NCI-H2196 (cell line): ENCODE measurements around the gene VPS13C.
"Not testable (repeated sequence)": the region's sequence is repeated elsewhere in the genome, so short reads cannot be mapped to it uniquely, and the experiment has no call there.

Source experiments
- DNase-seq: peaks from one replicate; lab custom pipeline; 2025; ENCODE audit not compliant: unreplicated experiment; lab: John Stamatoyannopoulos, UW

Gene VPS13C

GRCh38 chr15:62071711-62072308 is 11.6 kb upstream of the VPS13C start:
- peak; percentile 45 for DNase-seq

DNA sequence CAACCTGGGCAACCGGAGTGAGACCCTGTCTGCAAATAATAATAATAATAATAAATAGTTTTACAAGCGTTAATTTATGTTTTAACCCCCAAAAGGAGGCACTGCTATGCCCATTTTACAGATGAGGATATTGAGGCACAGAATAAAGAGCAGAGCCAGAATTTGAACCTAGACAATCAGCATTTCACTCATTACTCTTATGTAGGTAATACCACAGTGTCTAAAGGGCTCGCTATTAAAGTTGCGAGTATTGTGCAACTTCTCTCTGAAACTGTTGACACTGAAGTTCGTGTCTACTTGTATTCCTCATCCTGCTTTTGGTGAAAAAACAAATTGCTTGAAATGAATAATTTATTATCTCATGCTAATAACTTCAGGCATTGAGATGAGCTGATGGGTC is 9.3 kb upstream of the VPS13C start:
- no peak for DNase-seq

GRCh38 chr15:62068810-62069167 is 8.5 kb upstream of the VPS13C start:
- no peak for DNase-seq

- DNase-seq = peak; percentile 43
Measured at GRCh38 chr15:62068071-62068809, 8.0 kb upstream of the VPS13C start.

DNA sequence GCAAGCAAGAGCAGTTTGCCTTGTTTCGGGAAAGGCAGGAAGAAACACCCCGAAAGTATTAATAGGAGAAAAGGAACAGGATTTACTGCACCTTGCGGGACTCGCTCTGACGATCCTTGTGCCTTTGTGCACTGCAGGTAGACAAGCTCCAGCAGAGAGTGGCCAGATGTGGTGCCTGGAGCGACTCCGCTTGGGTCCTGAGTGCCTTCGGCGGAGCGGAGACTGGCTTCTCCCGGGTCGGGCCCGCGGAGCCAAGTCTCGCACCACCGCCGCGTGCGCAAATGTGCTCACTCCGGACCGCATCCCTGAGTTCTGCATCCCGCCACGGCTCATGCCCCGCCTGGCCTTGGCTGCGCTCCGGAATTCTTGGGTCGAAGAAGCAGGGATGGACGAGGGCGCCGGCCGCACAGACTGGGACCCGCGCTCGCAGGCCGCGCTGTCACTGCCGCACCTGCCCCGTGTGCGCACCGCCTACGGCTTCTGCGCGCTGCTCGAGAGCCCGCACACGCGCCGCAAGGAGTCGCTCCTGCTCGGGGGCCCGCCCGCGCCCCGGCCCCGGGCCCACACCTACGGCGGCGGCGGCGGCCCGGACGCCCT is 7.3 kb upstream of the VPS13C start:
- peak; percentile 28 for DNase-seq

DNA sequence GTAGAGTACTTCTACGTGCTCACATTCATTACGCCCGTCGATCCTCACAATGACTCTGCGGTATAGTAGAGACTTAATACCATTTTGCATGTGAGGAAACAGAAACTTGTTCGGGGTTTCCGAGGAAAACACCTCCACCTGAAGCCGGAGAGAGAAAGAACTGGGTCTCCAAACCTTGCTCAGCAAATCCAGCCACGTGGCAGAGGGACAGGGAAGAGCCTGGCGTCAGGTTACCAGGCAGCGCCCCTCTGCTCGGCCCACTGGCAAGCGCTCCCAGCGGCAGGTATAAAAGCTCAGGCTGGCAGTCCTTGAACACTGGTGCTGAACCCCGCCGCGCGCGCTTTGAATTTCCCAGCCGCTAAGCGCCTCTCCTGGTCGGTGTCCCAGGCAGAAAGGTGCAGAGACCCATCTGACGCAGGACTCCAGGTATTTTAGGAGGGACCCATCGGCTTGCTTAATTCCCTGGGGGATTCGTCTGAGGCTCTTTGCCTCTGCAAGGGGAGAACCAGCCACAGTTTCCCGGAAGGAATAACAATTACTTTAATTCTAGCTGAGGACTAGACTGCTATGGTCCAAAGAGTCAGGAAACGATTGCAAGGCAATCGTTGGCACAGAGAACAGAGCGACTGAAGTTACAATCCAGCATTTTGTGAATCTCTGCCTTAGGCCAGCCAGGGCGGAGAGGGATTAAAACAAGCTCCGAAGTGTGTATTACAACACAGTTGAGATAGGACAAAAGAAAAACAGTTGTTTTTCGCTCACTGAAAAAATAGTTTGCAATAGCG is 6.6 kb upstream of the VPS13C start, which contains the start of gene C2CD4A:
Gene C2CD4A (plus strand): TSS at position 315 of the 785 bp plus-strand sequence. CDS start 637 bp downstream, outside the sequence.
- DNase-seq = peak; percentile 71

DNA sequence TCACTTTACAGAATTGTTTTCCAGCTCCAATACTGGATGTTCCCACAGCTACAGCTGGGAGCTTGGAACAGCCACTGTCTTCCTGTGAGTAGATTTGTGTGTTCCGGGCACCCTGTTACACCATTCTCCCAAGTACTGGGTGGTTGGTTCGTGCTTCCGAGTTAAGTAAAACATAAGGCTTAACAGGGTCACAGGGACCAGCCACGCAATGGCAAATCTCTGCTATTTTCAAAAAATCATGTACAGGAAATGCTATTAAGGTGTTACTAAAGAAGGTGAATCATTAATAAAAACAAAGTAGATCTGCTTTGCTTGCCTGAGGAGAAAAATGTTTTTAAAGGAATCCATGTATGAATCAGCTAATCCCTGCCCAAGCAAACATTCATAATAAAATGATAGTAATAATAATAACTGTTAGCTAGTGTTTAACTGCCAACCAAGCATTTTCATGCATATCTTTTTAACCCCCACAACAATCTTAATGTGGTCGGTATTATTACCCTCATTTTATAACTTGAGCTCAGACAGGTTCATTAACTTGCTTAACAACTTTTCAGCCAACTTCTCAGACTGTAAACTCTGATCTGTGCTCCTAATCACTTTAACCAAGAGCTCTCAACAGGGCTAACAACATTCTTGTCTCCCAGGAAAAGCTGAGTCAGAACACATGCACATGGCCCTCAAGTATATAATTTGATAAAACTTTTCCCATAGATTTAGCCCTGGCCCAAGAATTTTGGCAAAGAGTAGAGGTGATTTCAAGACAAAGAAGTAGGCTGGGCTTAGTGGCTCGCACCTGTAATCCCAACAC is 3.8 kb upstream of the VPS13C start:
- DNase-seq = no peak

- DNase-seq = no peak
Measured at GRCh38 chr15:62060896-62061280, 641 bp upstream of the VPS13C start.

DNA sequence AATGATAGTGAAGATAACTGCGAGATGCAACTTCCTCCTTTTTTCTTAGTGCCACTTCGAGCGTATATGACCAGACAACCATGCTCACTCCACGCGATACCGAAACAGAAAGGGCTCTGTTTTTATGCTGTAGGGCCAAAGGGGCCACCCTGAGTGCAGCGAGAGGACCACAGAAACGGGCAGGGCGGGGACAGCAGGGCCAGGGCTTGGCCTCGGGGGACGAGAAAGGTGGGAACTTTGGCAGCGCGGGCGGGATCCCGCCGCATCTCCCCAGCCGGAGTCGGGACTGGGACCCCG is 483 bp downstream of the VPS13C start:
- peak; percentile 6 for DNase-seq

- DNase-seq = no peak
Measured at GRCh38 chr15:62059108-62059815, 985 bp downstream of the VPS13C start.

DNA sequence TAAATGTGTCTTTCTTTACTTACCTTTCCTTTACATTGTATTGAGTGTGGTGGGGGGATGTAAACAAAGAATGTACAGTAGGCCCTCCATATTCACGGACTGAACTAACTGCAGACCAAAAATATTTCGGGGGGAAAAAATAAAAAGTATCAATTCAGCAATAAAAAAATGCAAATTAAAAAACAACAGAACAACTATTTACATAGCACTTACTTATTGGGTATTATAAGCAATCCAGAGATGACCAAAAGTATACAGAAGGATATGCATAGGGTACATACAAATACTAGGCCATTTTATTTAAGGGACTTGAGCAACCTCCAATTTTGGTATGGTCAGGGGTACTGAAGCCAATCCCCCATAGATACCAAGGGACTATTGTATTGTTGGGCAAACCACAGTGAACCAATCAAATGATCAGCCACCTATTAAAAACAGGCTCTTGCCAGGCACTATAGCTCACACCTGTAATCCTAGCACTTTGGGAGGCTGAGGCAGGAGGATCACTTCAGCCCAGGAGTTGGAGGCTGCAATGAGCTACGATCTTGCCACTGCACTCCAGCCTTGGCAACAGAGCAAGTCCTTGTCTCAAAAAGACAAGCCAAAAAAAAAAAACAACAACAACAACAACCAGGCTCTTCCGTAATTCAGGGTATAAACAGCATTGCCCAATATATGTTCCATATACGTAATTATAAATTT is 1.8 kb downstream of the VPS13C start:
- no peak for DNase-seq

DNA sequence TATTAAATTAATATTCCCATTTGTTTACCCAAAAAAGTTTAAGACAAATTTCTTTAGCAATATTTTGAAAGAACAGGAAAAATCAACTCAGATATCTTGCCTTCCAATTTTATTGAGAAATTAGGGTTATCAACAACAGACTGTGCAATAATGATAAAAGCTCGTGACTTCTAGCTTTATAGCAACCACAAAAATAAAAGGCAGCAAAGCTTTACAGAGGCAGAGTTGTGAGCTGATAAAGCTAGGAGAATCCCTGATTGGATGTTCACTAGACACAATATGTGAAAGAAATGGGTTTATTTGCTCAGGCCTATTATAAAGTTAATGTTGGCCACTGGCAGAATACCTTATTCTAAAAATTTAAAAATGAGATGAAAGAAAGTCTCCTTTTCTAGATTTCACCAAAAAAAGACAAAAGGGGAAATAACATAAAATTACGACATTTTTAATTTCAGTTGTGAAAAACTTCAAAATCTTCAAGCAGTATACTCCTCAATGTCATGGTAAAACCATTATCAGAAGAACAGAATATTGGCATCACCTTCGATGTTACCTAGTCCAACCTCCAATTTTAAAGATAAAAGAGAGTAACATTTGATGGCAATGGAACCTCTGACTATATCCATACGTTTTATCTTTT is 2.8 kb downstream of the VPS13C start:
- DNase-seq = no peak

DNA sequence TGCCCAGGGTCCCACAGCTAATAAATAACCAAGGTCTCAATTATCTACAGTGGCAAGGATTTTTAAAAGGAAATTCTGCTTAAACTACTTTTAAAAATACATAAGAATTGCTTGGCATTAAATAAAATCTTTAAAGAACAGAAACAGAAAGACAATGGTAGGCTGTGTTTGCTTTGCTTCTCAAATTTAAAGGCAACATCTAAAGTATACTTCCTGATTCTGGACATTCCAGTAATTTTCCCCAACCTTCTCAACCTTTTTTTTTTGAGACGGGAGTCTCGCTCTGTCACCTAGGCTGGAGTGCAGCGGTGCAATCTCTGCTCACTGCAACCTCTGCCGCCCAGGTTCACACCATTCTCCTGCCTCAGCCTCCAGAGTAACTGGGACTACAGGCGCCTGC is 5.3 kb downstream of the VPS13C start:
- DNase-seq = no peak

DNA sequence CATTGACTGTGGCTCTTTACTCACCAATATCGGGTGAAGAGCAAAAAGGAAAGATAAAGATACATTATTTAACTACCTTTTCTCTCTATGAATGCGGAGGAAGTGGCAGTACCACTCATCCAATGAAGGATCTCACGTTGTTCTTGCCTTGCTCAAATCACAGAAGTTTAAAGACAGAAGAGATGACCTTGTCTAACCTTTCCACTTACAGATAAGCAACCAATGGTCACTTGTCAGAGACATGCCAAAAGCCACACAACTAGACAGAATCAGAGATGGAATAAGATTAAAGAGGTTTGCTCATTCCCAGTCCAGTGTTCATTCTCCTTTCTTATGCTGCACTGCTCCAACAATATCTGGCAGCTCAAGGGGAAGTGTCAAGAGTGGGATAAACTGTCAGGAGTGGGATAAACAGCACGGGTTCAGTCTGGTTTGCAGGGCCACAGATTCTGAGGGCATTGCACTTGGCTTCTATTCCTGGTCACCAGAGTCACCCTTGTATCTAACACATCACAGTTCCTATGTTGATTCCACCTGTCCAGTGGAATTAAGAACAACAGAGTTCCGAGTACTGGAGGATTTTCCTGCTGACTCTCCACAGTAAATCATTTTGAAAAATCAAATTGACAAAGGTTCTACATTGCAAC is 6.7 kb downstream of the VPS13C start:
- DNase-seq = no peak

DNA sequence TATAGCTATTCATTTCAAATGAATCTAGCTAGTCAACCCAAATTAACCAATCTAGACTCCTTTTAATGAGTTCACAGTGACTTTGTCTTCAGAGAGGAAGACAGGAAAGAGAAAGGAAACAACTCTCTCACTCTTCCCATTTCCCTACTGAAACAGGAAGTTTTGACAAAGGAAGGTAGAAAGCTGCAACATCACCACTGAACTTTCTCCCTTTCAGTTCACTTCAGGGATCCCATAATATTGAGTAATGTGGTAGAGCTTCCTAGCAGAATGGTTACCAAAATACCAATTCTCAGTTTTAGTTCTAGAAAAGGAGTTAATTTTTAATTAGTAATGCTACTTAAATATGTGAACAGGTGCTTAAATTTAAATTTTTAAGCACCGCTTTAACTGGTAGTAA is 7.5 kb downstream of the VPS13C start:
- DNase-seq = no peak

- no peak for DNase-seq
Measured at GRCh38 chr15:62051166-62051565, 9.1 kb downstream of the VPS13C start.

DNA sequence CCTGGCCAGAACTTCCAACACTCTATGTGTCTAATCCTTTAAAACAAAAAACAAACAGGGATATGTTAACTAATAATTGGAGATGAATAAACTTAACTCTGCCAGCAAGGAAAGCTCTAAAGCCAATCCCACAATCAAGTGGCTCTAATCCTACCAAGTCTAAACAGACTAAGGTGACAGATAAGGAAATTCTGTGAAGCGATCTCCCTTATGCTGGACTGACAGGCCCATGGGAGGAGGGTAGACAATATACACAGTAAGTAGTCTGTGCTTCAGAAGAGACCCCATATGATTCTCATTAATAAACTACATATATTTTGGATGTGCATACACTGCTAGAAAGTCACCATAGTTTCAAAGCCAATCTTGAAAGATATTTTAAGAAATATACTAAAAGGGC is 10.1 kb downstream of the VPS13C start:
- no peak for DNase-seq

- DNase-seq = not testable (repeated sequence)
Measured at GRCh38 chr15:62048254-62048653, 12.0 kb downstream of the VPS13C start.

DNA sequence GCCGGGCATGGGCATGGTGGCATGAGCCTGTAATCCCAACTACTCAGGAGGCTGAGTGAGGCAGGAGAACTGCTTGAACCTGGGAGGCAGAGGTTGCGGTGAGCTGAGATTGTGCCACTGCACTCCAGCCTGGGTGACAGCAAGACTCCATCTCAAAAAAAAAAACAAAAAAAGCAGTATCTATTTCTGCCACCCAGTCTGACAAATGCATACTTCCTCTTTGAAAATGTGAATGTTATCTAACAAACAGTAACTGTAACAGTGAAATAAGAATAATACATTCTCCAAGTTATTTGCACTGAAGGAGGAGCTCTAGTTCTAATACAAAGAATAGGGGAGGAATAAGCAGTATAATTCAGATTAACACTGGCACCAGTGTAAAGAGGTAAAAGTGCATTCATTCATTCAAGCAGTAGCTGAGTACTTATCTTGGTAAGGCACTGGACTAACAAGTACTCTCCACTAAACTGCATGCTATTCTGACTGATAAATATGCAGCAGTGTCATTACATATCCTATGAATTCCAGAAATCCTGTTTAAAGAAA is 12.9 kb downstream of the VPS13C start:
- DNase-seq = no peak
